HepG2 (cell line): Measurements from ENCODE around the gene FNDC3B. TPM values are rescaled to one million over a fixed set of nuclear protein-coding genes. Genes with fewer than 3 reads are reported as not detected.

Source experiments
- ARNTL ChIP-seq: sonication (generic); formaldehyde crosslinking; IDR thresholded peaks from 2 replicates; pipeline ENCODE4 v1.4.0; 2020; ENCODE audit warnings: mild to moderate bottlenecking, missing genetic modification reagents
- CENPX ChIP-seq: sonication (generic); formaldehyde crosslinking; IDR thresholded peaks from 2 replicates; pipeline ENCODE4 v1.9.0; 2021; ENCODE audit warnings: mild to moderate bottlenecking, missing genetic modification reagents, moderate library complexity
- DPF2 ChIP-seq: sonication (generic); formaldehyde crosslinking; IDR thresholded peaks from 2 replicates; pipeline ENCODE4 v1.4.0; 2020; ENCODE audit warnings: mild to moderate bottlenecking, low read depth, missing genetic modification reagents, borderline replicate concordance
- EP300 ChIP-seq, 3 experiments: sonication (generic) in 1 of 3; formaldehyde crosslinking in 1 of 3; IDR thresholded peaks; 2 replicates each; pipeline versions ENCODE4 v1.5.1 to v1.6.1; 2011 to 2020; ENCODE audit warnings: low read depth in 2 of 3, low read length in 2 of 3, borderline replicate concordance in 1 of 3, improper control_type of control experiment in 1 of 3, mild to moderate bottlenecking in 1 of 3, missing genetic modification reagents in 1 of 3, moderate library complexity in 1 of 3
- FOXO1 ChIP-seq: sonication (generic); formaldehyde crosslinking; IDR thresholded peaks from 2 replicates; pipeline ENCODE4 v1.4.0; 2020; ENCODE audit warnings: missing genetic modification reagents
- GTF2F1 ChIP-seq: fragments of 150-350 bp; IDR thresholded peaks from 2 replicates; pipeline ENCODE4 v1.6.1; 2014; ENCODE audit warnings: low read length
- HDAC6 ChIP-seq: fragments of 200-600 bp; sonication (generic); IDR thresholded peaks from 2 replicates; pipeline ENCODE4 v1.7.0; 2017; ENCODE audit warnings: mild to moderate bottlenecking, antibody characterized with exemption, low read length, low read depth
- HNF1A ChIP-seq, 2 experiments: sonication (generic) in 1 of 2; formaldehyde crosslinking in 1 of 2; IDR thresholded peaks; 2 replicates each; pipeline versions ENCODE4 v1.4.0 to v1.6.1; 2016 to 2020; ENCODE audit warnings: borderline replicate concordance in 1 of 2, low read depth in 1 of 2, mild to moderate bottlenecking in 1 of 2, missing genetic modification reagents in 1 of 2
- HNRNPH1 ChIP-seq: fragments of 200-400 bp; formaldehyde crosslinking; optimal IDR thresholded peaks from 2 replicates; pipeline ENCODE3; 2017; ENCODE audit warnings: mild to moderate bottlenecking, low read depth, low read length
- MAFK ChIP-seq, 2 experiments: IDR thresholded peaks in 1 of 2; conservative IDR thresholded peaks in 1 of 2; 2 replicates each; pipeline ENCODE4 v1.6.1; 2011; ENCODE audit warnings: improper control_type of control experiment in 2 of 2, low read length in 2 of 2
- NFE2L2 ChIP-seq: fragments of 150-350 bp; IDR thresholded peaks from 2 replicates; pipeline ENCODE4 v1.6.1; 2014; ENCODE audit warnings: low read length
- NR2C2 ChIP-seq: sonication (generic); formaldehyde crosslinking; IDR thresholded peaks from 2 replicates; pipeline ENCODE4 v1.4.0; 2020; ENCODE audit warnings: missing genetic modification reagents, mild to moderate bottlenecking, moderate library complexity, borderline replicate concordance
- PRDM10 ChIP-seq: sonication (generic); formaldehyde crosslinking; IDR thresholded peaks from 2 replicates; pipeline ENCODE4 v1.4.0; 2020; ENCODE audit warnings: low read depth, missing genetic modification reagents
- THYN1 ChIP-seq: sonication (generic); formaldehyde crosslinking; IDR thresholded peaks from 2 replicates; pipeline ENCODE4 v1.8.1; 2023; ENCODE audit warnings: low read depth, mild to moderate bottlenecking, moderate library complexity, missing genetic modification reagents, borderline replicate concordance
- ZMYM3 ChIP-seq: sonication (generic); formaldehyde crosslinking; IDR thresholded peaks from 2 replicates; pipeline ENCODE4 v1.5.1; 2020; ENCODE audit warnings: mild to moderate bottlenecking, missing genetic modification reagents
- ZNF264 ChIP-seq: sonication (generic); formaldehyde crosslinking; IDR thresholded peaks from 2 replicates; pipeline ENCODE4 v1.4.0; 2020; ENCODE audit warnings: missing genetic modification reagents
- ZNF567 ChIP-seq: sonication (generic); formaldehyde crosslinking; IDR thresholded peaks from 2 replicates; pipeline ENCODE4 v1.8.1; 2023; ENCODE audit warnings: mild to moderate bottlenecking, missing genetic modification reagents, borderline replicate concordance
- polyA plus RNA-seq, 8 experiments: library from polyadenylated mRNA; depleted of rRNA in 3 of 8; stranded (reverse) in 7 of 8; unstranded in 1 of 8; fragments of >200 nt; fragmentation: Illumina TruSeq in 4 of 8; extraction: Trizol in 4 of 8; gene quantifications; 2 replicates each; pipeline versions ENCODE4 v1.2.1 to v1.2.3, GENCODE V29; 2011 to 2016; ENCODE audit warnings: low read depth in 4 of 8, missing spikeins in 1 of 8, mixed read lengths in 1 of 8; ENCODE audit not compliant: insufficient read depth in 1 of 8
- total RNA-seq, 5 experiments: library from RNA; depleted of rRNA; stranded (reverse); fragments of >200 nt; fragmentation: Illumina TruSeq; extraction: Trizol; gene quantifications; 2 replicates each; pipeline ENCODE4 v1.2.3, GENCODE V29; 2016; ENCODE audit warnings: low read depth in 1 of 5

Gene FNDC3B
- total and polyA plus RNA-seq, 2 of the 13 experiments (the other 11 are each of a cell fraction or from before 2014, with no cell fraction given), result 74.8 to 103 TPM

GRCh38 chr3:172140499-172141391 is 101.4 kb downstream of the FNDC3B start (continued):
- TF ChIP-seq DPF2 (CRISPR knock-in tag) (peak; percentile 90), HNRNPH1 (no peak), ZMYM3 (peak; percentile 60; the same call in 1 of the 2 replicates), CENPX (CRISPR knock-in tag) (no peak), FOXO1 (CRISPR knock-in tag) (peak; percentile 97), ZNF264 (CRISPR knock-in tag) (0 out of 2 replicates have a peak, but pooled peaks have one; percentile 46), HDAC6 (no peak), GTF2F1 (no peak), ZNF567 (CRISPR knock-in tag) (no peak), ARNTL (CRISPR knock-in tag) (peak; percentile 92), NR2C2 (peak; percentile 66; the same call in 1 of the 2 replicates), THYN1 (CRISPR knock-in tag) (no peak), HNF1A (IDR thresholded peaks at IDR 0.05; ENCODE audit: low read depth) (peak; percentile 71), HNF1A (CRISPR knock-in tag; IDR thresholded peaks at IDR 0.05; ENCODE audit: borderline replicate concordance) (peak; percentile 88), PRDM10 (CRISPR knock-in tag) (peak; percentile 80), MAFK (conservative IDR thresholded peaks at IDR 0.05 in 1 of 2, IDR thresholded peaks at IDR 0.05 in 1 of 2; ENCODE audit: low read length in 2 of 2) (no peak), EP300 (IDR thresholded peaks at IDR 0.05; ENCODE audit: low read depth in 2 of 2, low read length in 2 of 2) (peak; percentile 97 to 98), EP300 (CRISPR knock-in tag; IDR thresholded peaks at IDR 0.05; ENCODE audit: borderline replicate concordance) (peak; percentile 98), NFE2L2 (peak; percentile 32; the same call in 1 of the 2 replicates)
